MM.1S (cell line): ENCODE data around the gene ABCB9.

Experiments used
- CTCF ChIP-seq: fragments of 300-600 bp; sonication (generic); IDR thresholded peaks from 2 replicates; pipeline ENCODE4 v1.5.1; 2016; ENCODE audit warnings: antibody characterized with exemption, low read length, mixed read lengths
- EZH2 ChIP-seq: fragments of 300-600 bp; sonication (generic); optimal IDR thresholded peaks from 2 replicates; pipeline ENCODE3; 2017; ENCODE audit warnings: low read depth, mild to moderate bottlenecking, antibody characterized with exemption, low read length, mixed read lengths
- EZH2phosphoT487 ChIP-seq: fragments of 300-600 bp; sonication (generic); IDR thresholded peaks from 2 replicates; pipeline ENCODE4 v1.6.1; 2018; ENCODE audit warnings: antibody characterized with exemption, low read length

- TF ChIP-seq CTCF (no peak), EZH2 (no peak), EZH2phosphoT487 (no peak)
These were observed 2.4 kb downstream of the ABCB9 start for GRCh38 chr12:122963941-122964265.
